Coronary artery (tissue), 2 donors: ENCODE data around the gene CHST15.
A peak's percentile ranks its signal among the peaks of the same experiment; 100 is the strongest.

Experiments used
- DNase-seq: peaks from one replicate; pipeline ENCODE4 v3.0.0-alpha.2; 2017; ENCODE audit warnings: low spot score
- H3K27ac ChIP-seq, 2 donors: fragments of 200-600 bp; sonication (generic); one replicate each; pipeline ENCODE4 v1.5.1; 2016 to 2019
- H3K4me3 ChIP-seq: fragments of 200-600 bp; sonication (generic); 2 replicates; pipeline ENCODE4 v1.5.1; 2016; ENCODE audit warnings: mild to moderate bottlenecking, moderate library complexity
- CTCF ChIP-seq: fragments of 200-600 bp; sonication (generic); IDR thresholded peaks from one replicate; pipeline ENCODE4 v1.5.1; 2019; ENCODE audit warnings: antibody characterized with exemption

CHST15 gene

GRCh38 chr10:124032971-124033886 is 60.2 kb downstream of the CHST15 start:
- Histone ChIP-seq H3K27ac (peak overlapping the region in 1 of 2 donors; percentile 33), H3K4me3 (no peak overlapping the region)
- no peak for TF ChIP-seq CTCF
- DNase-seq: no peak

- Histone ChIP-seq H3K27ac (no peak overlapping the region), H3K4me3 (no peak overlapping the region)
- no peak for TF ChIP-seq CTCF
- no peak for DNase-seq
Measured at GRCh38 chr10:124032087-124032935, 61.1 kb downstream of the CHST15 start.

- no peak for TF ChIP-seq CTCF
- no peak overlapping the region for H3K27ac ChIP-seq
- DNase-seq: no peak
- H3K4me3 ChIP-seq: no peak overlapping the region
Measured at GRCh38 chr10:124030492-124031110, 62.8 kb downstream of the CHST15 start.

GRCh38 chr10:124030061-124030460 is 63.3 kb downstream of the CHST15 start:
- no peak for TF ChIP-seq CTCF
- no peak for DNase-seq
- no peak overlapping the region for H3K4me3 ChIP-seq
- no peak overlapping the region for H3K27ac ChIP-seq

- H3K27ac ChIP-seq: no peak overlapping the region
- no peak overlapping the region for H3K4me3 ChIP-seq
- TF ChIP-seq CTCF: no peak
- no peak for DNase-seq
Measured at GRCh38 chr10:124029559-124029958, 63.8 kb downstream of the CHST15 start.

- no peak for DNase-seq
- TF ChIP-seq CTCF: no peak
- Histone ChIP-seq H3K27ac (no peak overlapping the region), H3K4me3 (no peak overlapping the region)
Measured at GRCh38 chr10:124028700-124029480, 64.5 kb downstream of the CHST15 start.
